Activated CD4-positive, alpha-beta T cell treated with anti-CD3 and anti-CD28 coated beads for 4 hours (primary cell): ENCODE measurements around the gene CDH4.

Source experiments
- DNase-seq, 2 donors: peaks; one replicate each; pipeline ENCODE4 v3.0.0-alpha.2; 2020

Gene CDH4

DNA sequence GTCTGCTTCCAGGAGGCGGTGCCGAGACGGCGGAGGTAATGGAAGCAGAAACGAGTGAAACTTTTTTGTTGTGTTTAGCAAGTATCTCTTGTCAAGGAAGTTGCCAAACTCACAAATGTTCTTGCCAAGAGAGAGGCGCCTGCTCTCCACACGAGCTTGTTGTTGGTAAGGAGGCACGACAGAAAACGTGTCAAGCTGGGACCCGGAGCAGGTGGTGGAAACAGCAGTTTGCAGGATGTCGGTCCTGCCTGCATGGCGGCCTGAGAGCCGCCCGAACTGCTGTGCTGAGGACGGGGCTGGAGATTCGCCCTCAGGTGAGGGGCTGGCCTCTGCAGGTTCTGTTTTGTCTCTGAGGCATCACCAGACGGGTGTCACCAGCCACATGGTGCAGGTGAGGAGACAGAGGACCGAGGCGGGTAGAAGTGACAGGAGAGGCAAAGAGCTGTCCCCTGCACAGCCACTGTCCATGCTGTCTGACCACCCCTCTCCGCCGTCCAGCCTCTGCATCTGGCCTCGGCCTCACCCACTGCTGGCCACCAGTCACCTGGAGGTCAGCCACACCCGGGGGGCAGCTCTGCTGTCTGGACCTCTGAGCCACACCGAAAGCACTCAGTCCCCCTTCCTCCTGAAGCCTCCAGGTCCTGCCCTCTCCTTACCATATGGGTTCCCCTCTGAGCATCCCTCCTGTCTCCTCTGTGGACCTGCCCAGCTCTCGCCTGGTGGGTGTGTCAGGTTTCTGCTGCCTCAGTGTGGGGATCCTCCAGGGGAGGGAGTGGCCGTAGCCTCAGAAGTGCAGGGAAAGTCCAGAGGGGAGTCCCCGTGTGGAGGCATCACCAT, 552.1 kb downstream of the CDH4 start:
- DNase-seq: no peak

DNA sequence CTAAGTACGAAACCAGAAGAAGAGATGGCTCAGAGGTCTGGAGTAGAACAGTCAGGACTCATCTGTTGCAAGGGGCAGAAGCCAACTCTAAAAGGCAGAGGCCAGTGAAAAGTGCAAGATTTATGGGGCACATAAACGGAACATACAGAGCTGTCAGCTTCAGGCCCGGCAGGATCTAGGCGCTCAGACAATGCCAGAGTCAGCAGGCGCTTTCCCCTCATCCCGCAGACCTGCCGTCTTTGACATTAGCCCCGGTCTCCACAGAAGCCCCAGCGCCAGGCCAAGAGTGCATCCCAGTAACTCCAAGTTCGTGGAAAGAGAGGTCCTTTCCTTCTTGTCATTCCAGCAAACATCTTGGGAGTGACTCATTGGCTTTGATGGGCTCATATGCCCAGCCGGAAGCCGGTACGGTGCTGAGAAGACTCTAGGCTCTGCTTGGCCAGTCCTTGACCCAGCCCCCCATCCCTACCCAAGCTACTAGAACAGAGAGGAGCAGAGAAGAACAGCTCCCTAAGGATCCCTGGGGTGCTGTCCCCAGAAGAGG, 552.8 kb downstream of the CDH4 start:
- DNase-seq: no peak

DNA sequence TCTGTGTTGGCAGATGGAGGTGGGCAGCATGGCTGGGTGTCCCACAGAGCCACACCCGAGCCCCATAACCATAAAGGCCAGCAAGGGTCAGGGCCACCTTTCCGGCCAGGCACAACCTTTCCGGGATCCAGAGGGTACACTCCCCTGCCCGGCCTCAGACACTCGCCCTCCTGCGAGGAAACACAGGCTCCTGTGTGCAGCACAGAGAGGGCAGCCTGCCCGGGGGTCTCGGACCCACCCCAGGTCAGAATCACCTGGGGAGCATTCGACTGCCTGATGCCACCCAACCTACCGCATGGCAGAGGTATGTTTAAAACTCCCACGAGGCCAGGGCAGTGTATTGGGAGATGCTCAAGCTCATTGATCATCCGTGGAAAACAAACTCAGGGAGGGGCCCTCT, 553.3 kb downstream of the CDH4 start:
- no peak for DNase-seq

DNA sequence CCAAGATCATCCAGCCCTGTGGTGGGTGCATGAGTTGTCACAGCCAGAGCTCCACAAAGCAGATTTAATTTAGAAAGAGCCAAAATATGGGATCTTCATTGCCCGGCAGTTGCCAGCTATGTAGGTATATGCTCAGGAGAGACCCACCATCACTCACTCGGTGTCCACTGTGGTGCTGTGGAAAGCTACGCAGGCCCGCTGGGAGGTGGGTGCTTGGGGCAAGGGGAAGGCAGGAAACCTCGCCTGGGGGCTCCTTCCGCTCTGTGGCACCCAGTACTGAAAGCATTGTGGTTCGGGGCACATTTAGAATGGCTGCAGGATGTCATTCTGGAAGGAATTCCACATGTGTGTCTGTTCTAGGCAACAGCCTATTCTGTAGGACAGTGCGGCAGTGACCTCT, 553.7 kb downstream of the CDH4 start:
- no peak for DNase-seq

DNA sequence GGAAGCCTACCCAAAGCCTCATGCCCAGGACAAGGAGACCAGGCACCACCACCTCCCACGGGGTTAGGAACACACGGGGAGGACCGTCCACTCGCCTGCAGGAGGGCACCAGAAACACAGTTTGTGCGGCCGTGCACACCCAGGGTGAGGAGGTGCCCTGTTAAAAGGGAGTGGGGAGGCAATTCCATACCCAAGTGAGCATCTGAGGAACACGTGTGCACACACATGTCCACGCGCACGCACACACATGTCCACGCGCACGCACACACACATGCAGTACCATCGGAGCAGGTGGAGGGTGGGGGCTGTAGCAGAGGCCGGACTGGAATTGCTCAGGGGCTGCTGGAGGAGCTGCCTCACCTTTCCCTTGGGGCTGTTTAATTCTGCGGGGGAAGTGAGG, 554.3 kb downstream of the CDH4 start:
- DNase-seq: no peak

DNA sequence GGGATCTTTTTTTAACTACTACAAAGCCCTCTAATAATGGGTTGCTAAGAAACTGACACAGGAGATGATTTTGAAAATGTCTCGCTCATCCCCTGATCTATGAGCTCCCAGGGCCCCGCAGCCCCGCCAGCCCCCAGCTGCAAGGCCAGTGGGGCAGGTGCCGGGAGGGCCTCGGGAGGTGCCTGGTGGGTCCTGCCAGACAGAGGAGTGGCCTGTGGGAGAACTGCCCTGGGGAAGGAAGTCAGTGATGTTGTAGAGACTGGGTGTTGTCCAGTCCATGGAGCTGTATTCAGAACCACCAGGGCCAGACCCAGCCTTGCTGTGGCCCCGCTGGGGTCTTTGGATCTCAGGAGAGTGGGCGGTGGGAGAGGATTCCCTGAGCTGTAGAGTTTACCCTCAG, 554.9 kb downstream of the CDH4 start:
- no peak for DNase-seq

DNA sequence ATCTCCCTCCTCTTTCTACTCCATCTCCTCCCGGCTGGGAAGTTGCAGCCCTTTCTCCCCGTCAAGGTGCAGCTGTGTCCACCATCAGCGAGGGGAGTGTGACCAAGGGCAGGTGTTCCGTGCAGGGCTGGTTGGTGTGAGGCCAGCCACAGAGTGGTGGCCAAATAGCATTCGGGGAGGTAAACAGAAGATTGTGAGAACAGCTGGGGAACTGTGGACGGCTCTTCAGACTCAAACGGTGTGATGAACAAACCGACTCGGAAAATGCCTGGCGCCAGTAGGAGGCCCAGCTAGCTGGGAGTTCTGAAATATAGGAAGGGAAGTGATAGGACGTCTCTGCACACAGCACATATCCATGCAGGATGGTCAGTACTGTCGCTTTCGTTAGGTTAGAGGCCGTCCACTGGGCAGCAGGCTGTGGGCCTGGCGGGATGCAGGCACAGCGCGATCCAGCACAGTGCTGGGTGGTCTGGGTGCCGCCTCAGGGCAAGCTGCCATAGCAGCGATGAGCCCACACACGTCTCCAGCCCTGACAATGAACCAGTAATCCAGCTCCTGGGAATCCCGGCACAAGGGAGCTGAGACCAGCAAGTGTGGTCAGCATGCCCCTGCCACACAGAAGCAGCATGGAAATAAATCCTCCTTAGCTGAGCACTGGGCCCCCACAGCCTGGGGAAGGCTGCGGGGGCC, 555.6 kb downstream of the CDH4 start:
- DNase-seq: no peak

DNA sequence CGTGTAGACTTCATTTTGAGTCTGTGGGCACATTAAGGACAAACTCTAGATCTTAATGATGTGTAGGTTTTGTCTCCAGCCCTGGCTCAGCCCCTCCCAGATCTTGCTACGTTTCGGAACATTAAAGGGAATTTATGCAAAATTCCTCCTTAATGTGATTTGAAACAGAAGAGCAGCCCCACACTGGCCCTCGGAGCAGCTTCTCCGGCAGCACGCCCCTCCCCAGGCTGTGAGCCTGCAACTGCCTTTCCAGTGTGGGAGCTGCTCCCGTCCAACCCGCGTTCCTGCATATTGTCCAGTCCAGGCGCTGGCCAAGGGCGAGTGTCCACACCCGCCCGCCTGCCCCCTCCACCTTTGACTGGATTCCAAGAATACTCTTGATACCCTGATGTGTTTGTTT, 556.4 kb downstream of the CDH4 start:
- no peak for DNase-seq

DNA sequence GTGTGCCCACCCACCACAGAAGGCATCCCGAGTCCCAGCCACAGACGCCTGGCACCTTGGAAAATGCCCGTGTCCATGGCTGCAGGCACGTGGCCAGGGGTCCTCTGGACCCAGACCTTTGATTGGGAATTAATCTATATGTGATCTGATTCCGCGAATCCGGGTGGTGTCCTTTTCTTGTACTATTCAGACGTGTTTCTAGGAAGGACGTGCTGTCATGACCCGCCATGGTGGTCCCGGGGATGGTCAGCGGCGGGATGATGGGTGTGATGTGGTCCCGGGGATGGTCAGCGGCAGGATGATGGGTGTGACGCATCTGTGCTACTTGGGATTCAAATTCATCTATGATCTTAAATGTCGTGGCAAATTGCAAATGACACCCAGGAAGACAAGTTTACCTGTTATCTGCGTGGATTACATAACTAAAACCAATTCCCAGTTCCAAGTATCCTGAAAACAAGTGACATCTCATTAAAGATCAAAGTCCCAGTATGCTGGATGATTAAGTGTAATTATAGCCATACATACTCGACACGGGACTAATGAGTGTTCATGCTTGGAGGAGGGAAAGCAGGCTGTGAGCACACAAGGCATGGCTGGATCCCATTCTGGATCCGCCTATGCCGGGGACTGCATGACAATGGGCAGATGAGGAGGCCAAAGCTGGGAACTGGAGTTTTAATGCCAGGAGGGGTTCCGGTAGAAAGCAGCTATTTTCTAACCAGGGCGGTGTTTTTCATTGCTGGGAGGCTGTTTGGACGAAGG, 557.1 kb downstream of the CDH4 start:
- no peak for DNase-seq

DNA sequence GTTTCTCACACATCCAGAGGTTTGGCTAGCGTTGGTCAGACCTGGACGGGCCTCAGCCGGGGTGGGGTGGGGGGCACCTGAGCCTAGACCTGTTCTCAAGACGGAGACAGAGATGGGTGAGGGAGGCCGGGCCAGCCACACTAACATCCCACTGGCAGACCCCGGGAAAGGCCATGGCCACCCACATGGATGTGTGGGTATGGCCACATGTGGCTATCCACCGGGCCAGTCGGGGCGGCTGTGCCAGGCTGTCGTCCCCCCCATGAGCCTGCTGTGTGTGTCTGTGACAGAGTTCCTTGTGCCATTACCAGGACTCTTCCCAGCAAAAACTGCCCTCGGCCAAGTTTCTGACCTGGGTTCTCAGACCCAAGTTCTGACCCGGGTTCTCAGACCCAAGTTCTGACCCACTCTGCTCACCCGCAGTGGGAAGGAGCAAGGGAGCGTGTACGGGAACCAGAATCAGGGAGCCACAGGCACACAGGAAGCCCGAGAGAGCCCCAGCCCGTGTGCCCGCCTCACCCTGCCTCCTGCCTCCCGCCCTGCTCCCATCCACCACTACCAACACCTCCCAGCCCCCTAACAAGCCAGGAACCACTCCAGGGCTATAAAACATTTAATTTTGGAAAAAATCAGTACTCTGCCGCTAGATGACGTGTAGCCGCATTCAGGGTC, 558.1 kb downstream of the CDH4 start:
- no peak for DNase-seq

DNA sequence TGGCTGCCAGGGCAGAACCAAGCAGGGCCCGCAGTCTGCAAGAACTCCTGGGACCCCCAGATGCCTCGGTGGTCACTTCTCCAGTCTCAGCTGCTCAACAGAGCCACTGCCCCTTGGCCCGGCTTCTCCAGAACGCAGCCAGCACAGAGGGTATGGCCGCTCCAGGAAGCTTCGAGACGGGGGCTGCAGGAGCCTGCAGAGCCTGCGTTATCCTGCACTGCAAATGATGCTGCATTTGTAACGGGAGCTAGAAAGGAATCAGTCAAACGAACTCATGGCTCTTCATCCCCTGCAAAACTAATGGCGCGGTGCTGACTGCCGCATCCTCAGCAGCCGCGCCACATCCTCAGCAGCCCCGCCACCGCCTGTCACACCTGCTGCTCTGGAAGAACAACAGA, 558.7 kb downstream of the CDH4 start:
- no peak for DNase-seq

DNA sequence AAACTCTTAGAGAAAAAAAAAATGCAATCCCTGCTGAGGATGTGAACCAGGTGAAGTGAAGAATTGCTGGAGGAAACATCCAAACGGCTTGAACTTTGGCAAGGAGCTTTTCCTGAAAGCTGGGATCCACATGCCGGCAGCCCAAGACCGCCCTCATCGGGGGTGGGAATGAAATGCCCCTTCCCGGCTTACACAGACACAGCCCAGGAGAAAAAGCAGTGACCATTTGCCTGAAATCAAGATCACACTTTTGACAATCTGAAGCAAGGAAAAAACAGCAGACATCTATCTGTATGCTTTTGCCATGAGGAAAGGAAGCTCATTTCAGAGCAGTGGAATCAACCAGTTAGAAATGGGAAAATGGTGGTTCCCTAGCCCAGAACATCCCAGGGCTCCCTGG, 559.1 kb downstream of the CDH4 start:
- DNase-seq: no peak

DNA sequence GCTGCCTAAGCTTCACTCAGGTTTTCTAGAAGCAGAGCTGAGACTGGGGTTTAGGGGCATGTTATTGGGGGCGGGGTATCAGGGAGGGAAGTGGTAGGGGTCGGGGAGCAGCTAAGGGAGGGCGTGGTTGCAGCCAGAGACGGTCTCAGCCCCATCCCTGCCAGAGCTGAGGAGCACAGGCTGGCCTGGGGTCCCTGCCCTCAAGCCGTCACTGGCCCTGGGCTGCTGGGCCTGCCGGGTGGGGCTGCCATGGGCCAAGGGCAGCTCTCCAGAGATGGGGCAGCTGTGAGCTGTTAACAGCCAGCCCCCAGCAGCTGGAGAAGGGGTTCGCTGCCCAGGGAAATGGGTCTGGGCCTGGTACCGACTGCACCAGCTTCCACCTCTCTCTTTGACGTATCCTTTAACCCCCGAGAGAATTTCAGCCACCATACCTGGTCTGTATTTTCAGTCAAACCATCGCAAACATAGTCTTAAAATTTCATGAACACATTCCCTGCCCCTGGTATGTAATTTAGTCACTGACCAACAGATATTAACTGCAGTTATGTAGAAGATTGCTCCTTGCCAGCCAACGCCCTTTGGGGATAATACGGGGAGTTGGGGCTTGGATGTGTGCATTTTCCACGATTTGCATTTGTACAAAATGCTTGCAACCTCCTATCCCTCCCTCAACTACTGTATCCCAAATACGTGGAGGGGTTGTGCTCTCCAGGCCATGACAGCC, 560.2 kb downstream of the CDH4 start:
- no peak for DNase-seq

DNA sequence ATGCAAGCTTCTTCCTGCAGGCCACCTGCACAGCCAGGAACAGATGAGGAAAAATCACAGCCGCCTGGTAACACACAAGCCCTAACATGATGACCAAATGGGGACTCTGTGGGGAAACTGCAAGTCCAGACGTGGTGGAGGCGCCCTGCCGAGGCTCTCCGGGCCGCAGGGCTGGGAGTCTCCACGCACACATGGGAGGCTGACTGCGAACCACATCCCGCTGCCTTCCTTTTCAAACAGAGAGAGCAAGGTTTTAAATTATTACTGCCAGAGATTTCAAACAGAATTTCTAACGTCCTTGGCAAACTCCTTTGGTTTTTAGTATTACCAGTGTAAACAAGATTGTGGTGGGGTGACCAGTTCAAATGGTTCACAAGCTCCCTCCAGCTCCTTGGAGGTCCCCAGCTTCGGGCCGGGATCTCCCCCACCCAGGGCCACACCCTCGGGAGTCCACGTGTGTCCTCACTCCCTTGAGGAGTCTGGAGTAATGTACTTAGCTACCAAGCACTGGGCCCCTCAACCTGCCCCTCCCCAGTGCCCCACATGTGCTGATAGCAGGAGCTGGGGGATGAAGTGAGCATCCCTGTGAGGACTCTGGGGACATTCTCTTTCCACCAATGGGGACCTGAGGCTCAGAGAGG, 560.9 kb downstream of the CDH4 start:
- DNase-seq: no peak

DNA sequence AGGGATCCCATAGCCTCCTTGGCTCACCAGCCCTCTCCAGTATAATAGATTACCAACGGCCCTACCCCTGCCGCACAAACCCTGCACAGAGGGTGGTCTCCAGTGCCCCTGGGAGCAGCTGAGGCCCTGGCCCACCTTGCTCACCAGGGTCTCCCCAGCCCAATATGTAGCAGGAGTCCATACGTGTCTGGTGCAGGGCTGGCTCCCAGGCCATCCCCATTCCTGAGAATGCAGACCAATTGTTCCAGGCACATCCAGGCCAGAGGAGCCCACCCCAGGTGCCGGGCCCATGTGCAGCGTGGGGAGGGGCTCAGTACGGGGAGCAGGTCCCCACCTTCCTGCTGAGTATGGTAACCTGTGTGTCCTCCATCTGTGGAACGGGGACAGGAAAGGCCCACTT, 561.7 kb downstream of the CDH4 start:
- no peak for DNase-seq

DNA sequence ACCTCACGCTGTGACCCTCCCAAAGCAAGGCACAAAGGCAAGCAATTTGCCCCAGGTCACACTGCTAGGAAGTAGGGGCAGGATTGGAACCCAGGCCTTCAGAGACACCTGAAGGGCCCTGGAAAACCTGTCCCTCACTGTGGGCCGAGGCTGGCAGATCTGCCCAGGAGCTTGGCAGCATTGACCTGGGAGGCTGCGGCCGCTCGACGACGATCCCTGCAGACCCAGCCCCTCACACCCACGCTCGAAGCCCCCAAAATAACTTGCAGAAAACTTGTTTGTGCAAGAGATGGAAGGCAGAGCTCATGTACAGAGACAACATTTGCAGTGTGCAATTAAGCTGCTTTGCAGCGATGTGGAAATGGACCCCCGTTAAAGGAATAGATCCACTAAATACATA, 562.2 kb downstream of the CDH4 start:
- no peak for DNase-seq

DNA sequence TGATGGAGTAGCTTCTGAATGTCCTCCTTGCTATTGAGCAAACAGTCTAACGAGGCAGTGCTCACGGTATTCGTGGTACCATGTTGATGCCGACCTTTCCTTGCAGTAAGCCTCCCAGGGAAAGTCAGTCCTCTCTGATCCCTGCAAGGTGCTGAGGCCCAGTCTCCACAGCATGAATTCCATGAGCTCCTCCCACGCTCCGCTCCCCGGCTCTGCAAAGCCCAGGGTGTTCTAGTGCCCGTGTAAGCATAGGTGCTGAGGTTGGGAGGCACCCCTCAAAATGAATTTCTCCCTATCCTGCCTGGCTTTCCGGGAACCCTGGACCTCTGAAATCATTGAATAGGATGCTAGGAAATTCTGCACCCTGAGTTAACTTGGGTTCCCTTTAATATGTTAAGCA, 562.7 kb downstream of the CDH4 start:
- no peak for DNase-seq

DNA sequence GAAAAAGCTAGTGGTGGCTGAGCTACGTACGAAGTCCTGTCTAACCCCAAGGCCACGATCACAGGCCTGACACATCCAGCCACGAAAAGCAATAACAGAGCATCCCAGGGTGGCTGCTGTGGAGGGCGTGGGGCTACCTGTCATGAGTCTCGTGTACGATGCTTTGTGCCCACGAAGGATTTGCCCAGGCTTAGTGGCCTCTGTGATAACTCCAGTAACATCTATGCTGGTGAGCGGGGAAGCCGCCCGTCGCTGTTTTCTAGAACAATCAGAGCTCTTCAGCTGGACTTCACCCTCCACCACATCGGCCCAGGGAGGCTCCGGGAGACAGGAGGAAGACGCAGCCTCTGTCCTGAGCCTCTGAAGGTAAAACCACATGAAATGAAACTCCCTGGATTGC, 563.1 kb downstream of the CDH4 start:
- no peak for DNase-seq

DNA sequence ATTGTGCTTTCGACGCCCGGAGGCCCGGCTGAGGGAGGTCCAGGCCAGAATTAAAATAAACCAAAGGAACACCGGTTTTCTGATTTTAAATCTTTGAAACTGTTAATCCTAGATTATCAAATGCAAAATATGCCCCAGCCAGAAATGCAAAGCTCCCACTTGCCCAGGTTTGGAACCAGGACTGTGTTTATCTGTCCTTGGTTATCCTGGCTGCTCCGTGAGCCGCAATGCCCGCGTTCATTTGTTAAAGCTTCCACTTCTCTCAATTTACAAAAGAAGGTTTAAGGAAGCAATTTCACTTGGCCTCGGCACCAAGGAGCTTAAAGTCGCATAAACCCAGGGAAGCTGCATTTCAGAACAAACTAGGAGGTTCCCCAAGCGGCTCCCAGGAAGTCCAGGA, 563.6 kb downstream of the CDH4 start:
- DNase-seq: no peak

DNA sequence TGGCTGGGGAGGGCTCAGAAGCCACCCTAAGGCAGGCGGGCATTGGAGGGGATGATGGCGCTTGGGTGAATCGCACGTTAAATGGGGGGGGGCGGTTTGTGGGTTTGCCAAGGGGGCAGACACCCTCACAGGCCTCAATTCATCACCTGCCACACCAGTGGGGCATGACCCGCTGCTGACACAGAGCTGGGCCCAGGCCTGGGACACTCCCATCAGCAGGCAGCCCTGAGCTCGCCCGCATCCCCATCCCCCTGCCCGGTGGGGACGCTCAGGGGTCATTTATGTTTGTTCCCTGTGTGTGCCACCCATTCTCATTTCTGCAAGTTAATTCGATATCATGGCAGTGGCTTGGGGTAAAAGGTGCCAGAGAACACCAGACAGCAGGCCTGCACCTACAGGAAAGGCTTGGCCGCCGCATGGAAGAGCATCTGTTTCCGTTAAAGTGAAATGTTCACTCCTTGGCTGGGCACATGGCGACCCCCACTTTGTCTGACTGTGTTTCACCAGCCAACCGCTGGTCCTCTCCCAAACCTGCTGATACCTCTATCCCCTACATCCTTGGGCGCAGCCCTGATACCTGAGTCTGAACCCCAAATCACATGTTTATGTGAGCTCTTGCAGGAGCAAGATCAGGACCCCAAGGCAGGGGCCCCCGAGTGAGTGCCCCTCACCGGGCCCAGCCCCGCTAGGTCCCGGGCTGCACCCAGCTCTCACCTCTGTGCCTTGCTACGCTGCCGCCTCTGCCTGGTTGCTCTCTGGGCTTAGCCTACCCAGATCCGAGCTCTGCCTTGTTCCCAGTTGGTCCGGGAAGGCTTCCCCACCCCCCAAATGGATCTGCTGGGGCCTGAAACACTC, 564.8 kb downstream of the CDH4 start:
- DNase-seq: no peak

DNA sequence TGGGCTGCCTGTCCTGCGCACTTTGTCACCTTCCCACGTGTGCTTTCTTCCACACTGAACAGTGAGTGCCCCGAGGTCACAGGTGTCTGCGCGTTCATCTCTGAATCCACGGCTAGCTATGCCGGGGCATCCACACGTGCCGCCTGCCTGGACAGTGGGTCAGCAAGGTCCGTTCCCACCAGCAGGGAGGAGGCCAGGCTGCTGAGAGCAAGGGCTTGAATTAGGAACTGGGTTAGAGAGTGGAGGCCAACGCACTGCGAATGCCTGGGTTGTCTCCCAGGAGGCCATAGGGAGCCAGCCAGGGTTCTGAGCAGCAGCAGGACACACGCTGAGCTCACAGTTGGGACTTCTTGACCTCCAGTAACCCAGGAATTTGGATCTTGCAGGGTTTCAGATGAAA, 565.5 kb downstream of the CDH4 start:
- no peak for DNase-seq
